Measurements from ENCODE around the gene HERC2.
"Not testable (repeated sequence)": the region's sequence is repeated elsewhere in the genome, so short reads cannot be mapped to it uniquely, and the experiment has no call there.

- TF ChIP-seq CTCF (IDR thresholded peaks at IDR 0.05; ENCODE audit: borderline replicate concordance, extremely low read depth, low read length, poor library complexity, severe bottlenecking); EZH2 (IDR thresholded peaks at IDR 0.05; ENCODE audit: borderline replicate concordance, low read depth, low read length, severe bottlenecking): not testable (repeated sequence)
Measured at GRCh38 chr15:28308718-28309117, 13.3 kb downstream of the HERC2 start.

Data from DND-41 (cell line).